Adrenal gland (tissue), 5 donors: Measurements from ENCODE around the gene THAP4.

Experiments used
- POLR2A ChIP-seq, 2 donors: fragments of 450-650 bp; IDR thresholded peaks; one replicate each; pipeline ENCODE4 v1.6.1; 2017; ENCODE audit warnings: antibody characterized with exemption in 2 of 2, mild to moderate bottlenecking in 2 of 2, moderate library complexity in 1 of 2
- TF ChIP-seq, protein P1 (sequence below), 6 experiments: fragments of 450-650 bp in 4 of 6; fragments of 200-600 bp in 2 of 6; sonication (generic) in 1 of 6; IDR thresholded peaks; 1 replicate in 5 of 6; 2 replicates in 1 of 6; pipeline versions ENCODE4 v1.5.1 to v1.8.0; 2016 to 2021; ENCODE audit warnings: antibody characterized with exemption in 6 of 6, mild to moderate bottlenecking in 2 of 6, moderate library complexity in 1 of 6
- donor health status: DM: no; HTN: no; CAD: no.

- TF ChIP-seq POLR2A (IDR thresholded peaks at IDR 0.05) = no peak
- TF ChIP-seq, protein P1, sequence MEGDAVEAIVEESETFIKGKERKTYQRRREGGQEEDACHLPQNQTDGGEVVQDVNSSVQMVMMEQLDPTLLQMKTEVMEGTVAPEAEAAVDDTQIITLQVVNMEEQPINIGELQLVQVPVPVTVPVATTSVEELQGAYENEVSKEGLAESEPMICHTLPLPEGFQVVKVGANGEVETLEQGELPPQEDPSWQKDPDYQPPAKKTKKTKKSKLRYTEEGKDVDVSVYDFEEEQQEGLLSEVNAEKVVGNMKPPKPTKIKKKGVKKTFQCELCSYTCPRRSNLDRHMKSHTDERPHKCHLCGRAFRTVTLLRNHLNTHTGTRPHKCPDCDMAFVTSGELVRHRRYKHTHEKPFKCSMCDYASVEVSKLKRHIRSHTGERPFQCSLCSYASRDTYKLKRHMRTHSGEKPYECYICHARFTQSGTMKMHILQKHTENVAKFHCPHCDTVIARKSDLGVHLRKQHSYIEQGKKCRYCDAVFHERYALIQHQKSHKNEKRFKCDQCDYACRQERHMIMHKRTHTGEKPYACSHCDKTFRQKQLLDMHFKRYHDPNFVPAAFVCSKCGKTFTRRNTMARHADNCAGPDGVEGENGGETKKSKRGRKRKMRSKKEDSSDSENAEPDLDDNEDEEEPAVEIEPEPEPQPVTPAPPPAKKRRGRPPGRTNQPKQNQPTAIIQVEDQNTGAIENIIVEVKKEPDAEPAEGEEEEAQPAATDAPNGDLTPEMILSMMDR (IDR thresholded peaks at IDR 0.05) = no peak
Observed at GRCh38 chr2:241540771-241541561, 96.0 kb downstream of the THAP4 start.
